AG04449 (cell line): ENCODE data around the gene DYNC1LI2.
"Not testable (repeated sequence)": the region's sequence is repeated elsewhere in the genome, so short reads cannot be mapped to it uniquely, and the experiment has no call there.

Experiments
- CTCF ChIA-PET: fragments of 350-600 bp; formaldehyde crosslinking; extraction: SDS; loops from one replicate; lab custom pipeline; 2021; ENCODE audit warnings: antibody characterized with exemption; lab: Yijun Ruan, JAX
- POLR2A ChIA-PET: fragments of 400-600, 350-600 bp; formaldehyde crosslinking; extraction: SDS; loops from one replicate; lab custom pipeline; 2020; ENCODE audit warnings: antibody characterized with exemption, inconsistent platforms; lab: Yijun Ruan, JAX
- DNase-seq: peaks from one replicate; pipeline ENCODE4 v3.0.0-alpha.2; 2010; ENCODE audit warnings: low read depth, low spot score
- H3K4me3 ChIP-seq: 2 replicates; pipeline ENCODE4 v1.5.1; 2011; ENCODE audit warnings: low read depth, mild to moderate bottlenecking, control low read depth, low read length
- CTCF ChIP-seq: IDR thresholded peaks from one replicate; pipeline ENCODE4 v1.5.1; 2011; ENCODE audit warnings: mild to moderate bottlenecking, moderate library complexity, low read length, control low read depth, inconsistent platforms; ENCODE audit not compliant: insufficient read depth; ENCODE audit errors: missing control alignments

DYNC1LI2 gene

GRCh38 chr16:66751303-66751991 lies at the start of gene DYNC1LI2:
TSS of gene DYNC1LI2 (minus strand) at chr16:66751609. CDS start at chr16:66751591, 18 bp downstream.
- ChIA-PET POLR2A (interaction anchor here (0.6 to 1.6 kb wide), 3 partner anchors 10 to 198 kb away, joined by 3 to 11 read pairs (median 3); no protein-coding TSS in a partner anchor), CTCF (interaction anchor here (0.6 to 20.6 kb wide), 53 partner anchors 11 to 355 kb away, joined by 3 to 501 read pairs (median 4); partner anchors contain the start of gene NAE1)
- no peak for DNase-seq
- TF ChIP-seq CTCF: peak; percentile 74
- H3K4me3 ChIP-seq: peak within 1 kb of the TSS; percentile 93

GRCh38 chr16:66800856-66801255 lies 49.4 kb upstream of the DYNC1LI2 start:
- DNase-seq: no peak
- no peak overlapping the region for H3K4me3 ChIP-seq
- TF ChIP-seq CTCF: no peak
- POLR2A ChIA-PET: no interaction called here
- CTCF ChIA-PET: interaction anchor here (1.1 kb wide), 1 partner anchor 65 kb away, joined by 3 read pairs; no protein-coding TSS in a partner anchor

GRCh38 chr16:66798161-66798560 lies 46.8 kb upstream of the DYNC1LI2 start:
- ChIA-PET CTCF (interaction anchor here (1.0 to 1.9 kb wide), 2 partner anchors 7 to 32 kb away, joined by 3 to 6 read pairs; partner anchors contain the start of gene NAE1), POLR2A (no interaction called here)
- no peak overlapping the region for H3K4me3 ChIP-seq
- no peak for DNase-seq
- TF ChIP-seq CTCF: no peak

- H3K4me3 ChIP-seq, POLR2A ChIA-PET, DNase-seq: not testable (repeated sequence)
- CTCF ChIA-PET: interaction anchor here (1.3 kb wide), 1 partner anchor 23 kb away, joined by 4 read pairs; no protein-coding TSS in a partner anchor
Measured at GRCh38 chr16:66793984-66794383, 42.6 kb upstream of the DYNC1LI2 start.

GRCh38 chr16:66790130-66790733 lies 38.8 kb upstream of the DYNC1LI2 start:
- no peak for TF ChIP-seq CTCF
- DNase-seq: no peak
- no peak overlapping the region for H3K4me3 ChIP-seq
- POLR2A ChIA-PET: no interaction called here
- CTCF ChIA-PET: no interaction called here

- no peak overlapping the region for H3K4me3 ChIP-seq
- CTCF ChIA-PET: no interaction called here
- POLR2A ChIA-PET: no interaction called here
- no peak for TF ChIP-seq CTCF
- no peak for DNase-seq
Measured at GRCh38 chr16:66787427-66787826, 36.0 kb upstream of the DYNC1LI2 start.
